IPS DF 4.7 (cell line): ENCODE measurements around the gene CCDC191.

Source experiments
- DNase-seq: peaks from one replicate; pipeline ENCODE4 v3.0.0-alpha.2; 2013; ENCODE audit warnings: low spot score; ENCODE audit errors: extremely low read depth

Gene CCDC191

DNA sequence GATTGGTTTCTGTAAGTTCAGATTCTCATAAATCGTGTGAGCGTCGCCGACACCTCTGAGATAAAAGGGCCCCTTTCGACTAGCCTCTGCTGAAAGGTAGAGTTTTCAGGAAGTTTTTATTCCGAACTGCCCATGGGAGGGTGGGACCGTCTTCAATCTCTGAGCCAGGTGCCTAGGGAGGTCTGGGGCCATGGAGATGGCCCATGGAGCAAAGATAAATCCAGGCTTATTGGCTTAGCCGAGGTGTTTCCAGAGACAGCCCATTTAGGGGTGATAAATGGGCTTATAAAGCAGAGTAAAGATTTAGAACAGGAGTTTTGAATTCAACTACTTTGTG, 653 bp upstream of the CCDC191 start:
- DNase-seq: no peak

DNA sequence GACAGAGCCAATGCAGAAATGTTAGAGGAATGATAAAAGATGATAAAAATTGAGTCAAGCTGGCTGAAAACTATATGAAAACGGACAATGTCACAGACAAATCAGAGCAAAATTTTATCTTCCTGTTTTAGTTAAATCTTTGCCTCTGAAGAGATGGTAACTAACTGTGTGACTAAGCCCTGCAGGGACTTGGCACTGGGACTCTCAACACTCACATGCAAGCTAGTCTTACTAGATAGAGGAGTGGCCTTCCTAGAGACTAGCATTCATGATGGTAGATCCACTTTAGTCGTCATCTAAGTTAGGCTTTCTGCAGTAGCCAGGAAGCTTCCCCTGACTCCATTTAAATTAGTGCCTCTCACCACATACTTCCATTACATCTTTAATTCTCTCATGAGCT, 4.1 kb downstream of the CCDC191 start:
- DNase-seq: no peak

DNA sequence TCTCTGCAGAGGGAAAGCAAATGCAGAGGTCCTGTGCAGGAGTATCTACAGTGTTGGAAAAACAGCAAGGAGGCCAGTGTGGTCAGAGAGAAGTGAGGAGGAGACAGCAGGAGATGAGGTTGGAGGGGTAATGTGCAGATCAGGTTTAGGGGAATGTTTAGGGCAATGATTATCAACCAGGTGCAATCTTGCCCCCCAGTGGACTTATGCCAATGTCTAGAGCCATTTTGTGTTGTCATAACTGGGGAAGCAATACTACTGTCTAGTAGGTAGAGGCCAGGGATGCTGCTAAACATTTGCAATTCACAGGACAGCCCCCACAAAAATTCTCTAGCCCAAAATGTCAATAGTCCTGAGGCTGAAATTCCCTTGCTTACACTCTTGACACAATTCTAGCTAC, 13.1 kb downstream of the CCDC191 start:
- DNase-seq: no peak

DNA sequence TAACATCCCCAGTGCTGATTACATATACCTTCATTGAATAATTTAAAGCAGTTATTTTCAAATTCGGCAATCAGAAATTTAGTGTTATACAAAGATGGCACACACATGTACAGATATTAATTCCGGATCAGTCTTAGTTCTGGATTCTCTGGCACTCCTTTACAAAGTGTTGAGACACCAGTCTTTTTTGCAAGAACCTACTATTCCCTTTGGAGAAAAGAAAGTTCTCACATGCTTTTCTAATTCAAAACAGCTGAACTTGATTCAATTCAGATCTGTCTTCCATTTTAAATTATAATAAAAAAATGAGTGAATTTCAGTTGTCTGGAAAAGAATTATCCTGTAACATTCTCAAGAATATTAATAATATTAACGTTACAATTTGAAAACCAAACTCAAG, 20.4 kb downstream of the CCDC191 start:
- no peak for DNase-seq

DNA sequence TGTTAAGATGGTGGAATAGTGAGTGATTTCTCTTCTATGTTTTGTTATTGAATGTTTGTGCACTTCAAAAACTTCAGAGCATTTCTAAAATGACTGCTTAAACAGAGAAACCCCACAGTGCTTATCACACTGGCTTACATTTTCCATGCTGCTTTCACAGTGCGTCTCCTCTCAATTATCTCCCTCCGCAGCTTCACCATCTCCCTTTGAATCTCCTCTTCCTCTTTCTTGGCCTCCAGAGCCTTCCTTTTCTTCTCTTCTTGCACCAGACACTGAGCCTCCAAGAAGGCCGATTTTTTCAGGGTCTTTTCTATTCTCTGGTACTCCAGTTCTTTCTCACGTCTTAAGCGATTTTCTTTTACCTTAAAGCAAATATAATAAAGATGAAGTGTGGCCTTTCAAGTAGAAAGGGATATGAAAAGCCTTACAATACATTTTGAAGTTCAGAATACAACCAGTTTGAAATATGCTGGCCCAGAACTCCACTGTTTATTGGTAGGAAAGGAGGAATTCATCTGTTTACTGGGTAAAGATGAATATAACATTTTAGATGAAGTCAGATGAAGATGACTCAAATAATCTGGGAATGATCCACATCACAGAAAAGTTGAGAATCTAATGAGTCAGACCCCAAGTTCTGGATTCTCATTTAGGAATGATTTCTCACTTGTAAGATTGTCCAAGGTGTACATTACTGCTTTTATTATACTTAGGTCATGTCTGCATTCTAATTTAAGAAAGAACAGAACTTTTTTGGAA, 21.4 kb downstream of the CCDC191 start:
- no peak for DNase-seq

DNA sequence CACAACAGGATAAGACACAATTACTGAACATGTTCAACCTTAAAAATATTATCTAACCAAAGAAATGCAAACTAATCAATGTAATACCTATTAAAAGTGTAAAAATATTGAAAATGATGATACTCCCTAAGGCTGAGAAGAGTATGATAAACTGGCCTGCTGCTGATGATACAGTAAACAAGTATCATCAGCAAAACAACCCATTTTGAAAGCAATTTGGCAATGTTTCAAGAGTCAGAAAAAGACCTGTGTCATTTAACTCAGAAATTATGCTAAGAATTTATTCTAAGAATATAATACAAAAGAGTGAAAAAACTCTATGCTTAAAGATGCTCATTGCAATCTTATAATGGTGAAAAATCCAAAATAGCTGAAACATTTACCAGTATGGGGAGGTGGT, 22.1 kb downstream of the CCDC191 start:
- no peak for DNase-seq

DNA sequence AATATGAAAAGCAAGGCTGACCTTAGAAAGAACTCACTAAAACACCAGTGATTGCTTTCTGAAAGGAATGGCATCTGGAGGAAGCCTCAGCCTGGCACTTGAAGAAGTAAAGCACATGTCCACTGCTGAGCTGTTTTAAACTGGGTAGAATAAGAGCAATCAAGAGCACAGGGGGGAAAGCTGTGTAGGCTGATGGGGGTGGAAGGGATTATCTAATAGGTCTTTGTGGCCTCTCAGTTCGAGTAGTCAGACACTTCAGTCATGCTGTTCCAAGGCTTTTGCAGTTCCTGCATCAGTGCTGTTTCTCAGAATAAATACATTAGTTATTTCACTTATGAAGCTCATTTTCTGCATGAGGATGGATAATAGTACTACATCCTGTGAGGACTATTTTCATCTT, 22.6 kb downstream of the CCDC191 start:
- DNase-seq: no peak

DNA sequence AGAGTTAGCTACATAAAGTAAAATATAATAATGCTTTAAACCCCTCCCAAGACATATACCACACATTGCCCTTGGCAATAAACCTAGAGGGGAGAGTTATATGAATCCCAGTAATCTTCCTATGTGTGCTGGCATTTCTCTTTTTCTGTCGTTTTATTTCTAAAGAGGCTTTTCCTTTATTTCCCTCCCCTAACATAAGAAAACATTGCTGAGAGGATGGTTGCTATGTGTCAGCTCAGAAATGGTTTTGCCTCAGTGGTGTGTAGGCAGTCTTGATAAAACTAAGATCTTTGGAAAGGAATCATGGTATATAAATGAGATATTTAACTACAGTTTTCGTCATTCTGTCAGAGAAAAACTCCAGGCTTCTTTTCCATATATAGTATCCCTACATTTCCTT, 30.0 kb downstream of the CCDC191 start:
- DNase-seq: no peak

DNA sequence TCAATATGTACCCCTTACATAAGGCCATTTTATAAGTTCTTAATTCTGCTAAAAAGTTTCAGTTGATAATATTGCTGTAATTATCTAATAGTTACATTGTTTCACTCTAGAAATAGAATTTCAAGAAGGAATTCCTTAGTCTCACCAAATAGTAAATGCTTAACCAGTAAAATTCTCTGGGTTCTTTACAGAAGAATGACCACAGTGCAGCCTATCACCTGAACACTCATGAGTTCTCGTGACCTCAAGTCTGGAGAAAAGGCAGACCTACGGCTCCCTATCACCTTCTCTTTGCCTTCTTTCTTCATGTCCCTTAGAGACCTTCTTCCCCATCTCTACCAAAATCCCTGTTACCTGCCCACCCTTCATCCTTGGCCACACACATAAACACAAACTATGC, 30.9 kb downstream of the CCDC191 start:
- DNase-seq: no peak

DNA sequence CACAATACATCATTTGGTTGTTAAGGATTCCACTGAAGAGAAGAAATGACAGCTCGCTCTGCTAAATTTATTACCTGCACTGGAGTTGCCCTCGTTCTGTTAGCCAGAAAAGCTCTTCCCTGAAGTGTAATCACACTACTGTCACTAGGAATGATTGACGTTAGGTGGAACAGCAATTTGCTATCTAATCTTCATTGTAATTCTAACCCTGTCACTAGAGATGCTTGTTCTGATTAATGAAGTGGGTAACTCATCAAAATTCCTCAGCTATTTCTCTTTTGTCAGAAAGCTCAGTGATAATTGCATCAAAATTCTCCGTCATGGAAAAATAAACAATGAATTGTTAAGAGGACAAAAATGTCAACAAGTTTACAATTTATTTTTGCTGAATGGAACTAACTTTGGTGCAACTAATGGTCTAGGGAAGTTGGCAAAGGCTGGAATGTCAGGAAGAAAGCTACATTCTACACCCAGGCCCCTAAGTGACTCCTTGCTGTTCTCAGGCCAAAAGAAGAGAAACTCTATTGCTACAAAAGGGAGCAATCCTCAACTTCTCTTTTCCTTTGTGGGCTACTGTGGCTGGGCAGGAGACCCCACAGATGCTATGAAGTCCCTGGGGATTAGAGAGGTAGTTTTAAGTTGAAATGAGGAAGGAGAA, 34.1 kb downstream of the CCDC191 start:
- no peak for DNase-seq

DNA sequence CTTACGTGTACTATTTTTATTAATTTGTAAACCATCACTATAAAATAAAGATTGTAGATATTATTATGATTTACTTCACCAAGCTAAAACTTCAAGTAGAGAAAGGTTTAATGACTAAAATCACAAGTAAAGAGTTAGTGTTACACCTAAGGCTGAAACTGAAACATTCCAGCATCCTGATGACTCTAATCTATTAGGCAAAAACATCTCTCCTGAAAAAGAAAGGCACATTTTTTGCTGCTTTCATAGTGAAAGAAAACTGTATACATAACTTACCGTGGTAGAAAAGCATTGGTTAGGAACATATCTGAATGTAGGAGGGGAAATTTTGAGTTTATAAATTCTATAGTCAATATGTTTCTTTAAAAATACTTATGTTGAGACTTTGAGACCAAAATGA, 35.4 kb downstream of the CCDC191 start:
- DNase-seq: no peak

DNA sequence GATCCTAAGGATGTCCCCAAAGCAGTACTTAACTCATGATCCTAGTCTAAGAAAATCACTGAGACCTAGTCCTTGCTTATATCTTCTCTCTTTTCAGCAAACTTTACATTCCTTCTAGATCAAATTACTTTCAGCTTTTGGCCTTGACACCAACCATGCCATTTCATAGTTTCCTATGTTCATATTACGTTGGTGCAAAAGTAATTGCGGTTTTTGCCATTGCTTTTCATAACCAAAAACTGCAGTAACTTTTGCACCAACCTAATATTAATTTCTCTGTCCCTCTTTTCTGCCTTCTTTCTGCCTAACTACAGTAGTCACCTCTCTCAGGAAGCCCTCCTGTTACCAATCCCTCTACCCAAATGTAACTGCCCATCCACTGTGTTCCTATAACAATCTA, 36.8 kb downstream of the CCDC191 start:
- no peak for DNase-seq

DNA sequence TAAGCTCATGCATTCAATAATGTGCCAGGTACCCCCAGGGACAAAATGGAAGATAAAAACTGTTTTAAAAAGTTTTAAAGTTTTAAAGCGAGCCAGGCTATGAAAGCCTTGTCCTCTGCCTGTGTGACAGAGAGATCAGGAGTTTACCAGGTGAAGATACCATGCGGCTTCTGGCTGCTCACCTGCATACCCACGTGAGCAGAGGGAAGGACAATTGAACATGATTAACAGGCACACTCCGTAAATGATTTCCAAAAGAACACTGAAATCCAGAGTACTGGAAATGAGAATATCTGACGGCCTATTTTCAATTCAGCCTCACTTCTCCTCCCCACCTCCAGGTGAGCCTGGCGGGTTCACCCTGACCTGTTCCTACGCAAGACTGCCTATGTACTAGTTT, 42.1 kb downstream of the CCDC191 start:
- no peak for DNase-seq

DNA sequence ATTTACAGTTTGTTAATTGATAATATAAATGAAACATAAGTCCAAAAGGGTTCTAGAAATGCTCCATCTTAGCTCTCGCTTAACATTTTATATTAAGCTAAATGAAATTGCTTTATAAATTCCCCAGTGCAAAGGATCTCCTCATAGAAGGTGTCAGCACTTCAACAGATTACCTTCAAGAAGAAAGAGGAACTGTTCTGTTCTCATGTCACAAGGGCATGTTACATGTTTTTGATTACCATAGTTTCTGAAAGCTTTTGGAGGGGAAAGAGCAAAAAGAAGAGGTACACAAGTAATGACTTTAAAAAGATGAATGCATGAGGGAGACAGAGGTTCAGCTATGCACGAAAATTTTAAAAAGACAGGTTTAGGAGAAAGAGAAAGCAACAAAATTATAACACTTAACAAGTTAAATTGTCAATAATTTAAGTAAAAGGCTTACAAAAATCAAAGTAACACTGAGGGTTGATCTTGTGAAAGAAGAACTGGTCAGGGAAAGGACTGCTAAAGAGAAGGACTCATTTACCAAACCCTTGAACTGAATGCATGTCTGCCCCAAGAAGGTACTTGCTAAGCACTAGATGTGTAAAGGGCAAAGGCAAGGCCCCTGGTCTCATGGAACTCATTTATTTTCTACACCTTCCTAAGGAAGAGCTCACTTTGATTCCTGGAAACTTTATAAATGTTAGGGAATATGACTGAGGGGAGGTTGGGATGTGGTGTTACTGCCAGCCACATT, 45.1 kb downstream of the CCDC191 start:
- no peak for DNase-seq

DNA sequence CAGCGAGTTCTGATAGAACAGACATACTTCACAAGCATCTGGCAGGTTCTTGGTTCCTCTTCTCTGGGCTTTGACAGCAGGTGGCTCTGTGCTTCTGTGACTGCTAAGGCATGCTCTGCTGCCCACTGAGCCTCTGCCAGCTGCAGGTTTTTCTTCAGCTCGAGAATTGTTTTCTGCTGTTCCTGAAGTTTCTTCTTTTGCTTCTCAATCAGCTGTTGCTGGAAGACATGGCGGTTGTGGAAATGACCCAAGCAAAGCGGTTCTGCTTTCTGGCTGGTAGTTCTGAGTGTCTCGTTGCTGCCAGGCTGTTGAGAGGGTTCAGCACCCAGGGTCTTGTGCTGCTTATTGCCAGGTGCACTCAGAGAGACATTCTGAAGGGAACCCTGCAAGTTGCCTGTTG, 50.8 kb downstream of the CCDC191 start:
- DNase-seq: no peak

DNA sequence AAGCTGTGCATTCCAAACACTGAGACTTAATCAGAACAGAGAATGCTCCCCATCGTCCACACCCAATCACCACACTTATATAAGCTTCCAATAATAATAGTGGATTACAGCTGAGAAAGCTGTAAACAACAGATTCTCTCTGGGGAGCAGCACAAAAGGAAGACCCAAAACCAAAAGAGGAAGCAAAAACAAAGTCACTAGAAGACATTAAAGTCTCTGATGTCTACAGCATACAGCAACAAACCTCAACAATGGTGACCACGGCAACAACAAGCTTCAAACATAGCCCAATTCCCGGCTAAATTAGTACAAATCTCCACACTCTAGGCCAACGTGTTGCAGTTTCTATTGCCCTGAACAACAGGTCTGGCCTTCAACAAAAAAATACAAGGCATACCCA, 70.8 kb downstream of the CCDC191 start:
- no peak for DNase-seq

DNA sequence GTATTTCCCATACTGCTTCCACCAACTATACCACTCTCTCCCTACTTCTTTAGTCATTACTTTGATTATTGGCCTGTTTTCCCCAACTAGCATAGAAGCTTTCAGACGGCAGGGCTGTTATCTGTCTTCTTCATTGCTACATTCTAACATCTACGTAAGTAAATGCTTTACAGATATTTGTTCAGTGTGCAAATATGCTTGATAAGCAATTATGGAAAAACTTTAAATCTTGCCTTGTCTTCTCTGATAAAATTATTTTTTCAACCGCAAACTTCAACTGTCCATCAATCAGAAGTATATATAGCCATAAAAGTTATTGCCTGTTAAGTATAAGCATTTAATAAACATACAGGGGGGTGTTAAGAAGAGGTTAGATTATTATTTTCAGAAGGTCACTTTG, 72.8 kb downstream of the CCDC191 start:
- no peak for DNase-seq

DNA sequence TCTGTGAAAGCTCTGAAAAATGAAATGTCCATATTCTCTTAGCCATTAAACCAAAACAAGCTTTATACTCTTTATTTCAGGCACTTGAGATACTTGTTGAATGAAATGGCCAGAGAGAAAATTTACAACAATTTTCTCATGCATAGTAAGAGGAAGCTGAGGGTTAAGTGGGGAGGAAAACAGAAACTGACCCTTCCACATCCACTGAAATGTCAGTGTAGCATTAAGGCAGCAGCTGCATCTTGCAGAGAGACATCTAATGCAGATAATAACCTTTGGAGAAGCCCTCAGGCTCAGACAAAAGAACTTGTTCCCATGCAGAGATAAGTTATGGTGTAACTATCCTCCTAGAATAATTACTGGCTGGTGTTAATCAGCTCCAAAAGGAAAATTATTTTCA, 74.5 kb downstream of the CCDC191 start:
- DNase-seq: no peak

DNA sequence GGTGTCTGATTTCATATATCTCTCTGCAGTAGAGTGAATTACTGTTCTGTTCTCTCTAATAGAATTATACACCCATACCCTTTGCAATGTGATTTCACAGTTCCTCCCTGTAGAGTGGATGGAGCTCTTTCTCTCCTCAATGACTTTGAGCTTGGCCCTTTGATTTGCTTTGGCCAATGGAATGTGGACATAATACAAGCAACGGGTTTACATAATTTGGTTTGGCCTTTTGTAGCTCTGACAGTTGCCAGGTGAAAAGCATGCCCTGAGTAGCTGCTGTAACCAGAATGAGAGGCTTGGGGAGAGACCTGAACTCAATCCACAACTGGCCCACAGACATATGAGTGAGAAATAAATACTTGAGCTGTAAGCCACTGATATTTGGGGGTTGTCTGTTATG, 76.4 kb downstream of the CCDC191 start:
- no peak for DNase-seq

DNA sequence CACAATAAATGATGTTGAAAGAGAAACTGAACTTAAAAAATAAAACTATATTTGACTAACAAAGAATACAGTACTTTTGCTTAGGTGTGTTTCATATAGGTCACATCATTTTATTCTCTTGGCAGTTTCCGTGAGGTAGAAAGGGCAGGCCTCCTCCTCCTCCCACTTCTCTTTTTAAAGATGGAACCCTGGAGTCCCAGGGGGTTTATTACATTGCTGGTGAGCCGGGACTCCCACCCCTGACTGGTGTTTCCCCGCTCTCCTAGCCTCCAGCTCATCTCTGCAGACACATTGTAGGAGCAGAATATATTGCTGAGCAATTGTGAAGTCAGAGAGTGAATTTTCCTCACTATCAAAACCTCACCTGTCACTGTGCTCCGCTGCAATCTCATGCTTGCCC, 78.5 kb downstream of the CCDC191 start:
- no peak for DNase-seq

DNA sequence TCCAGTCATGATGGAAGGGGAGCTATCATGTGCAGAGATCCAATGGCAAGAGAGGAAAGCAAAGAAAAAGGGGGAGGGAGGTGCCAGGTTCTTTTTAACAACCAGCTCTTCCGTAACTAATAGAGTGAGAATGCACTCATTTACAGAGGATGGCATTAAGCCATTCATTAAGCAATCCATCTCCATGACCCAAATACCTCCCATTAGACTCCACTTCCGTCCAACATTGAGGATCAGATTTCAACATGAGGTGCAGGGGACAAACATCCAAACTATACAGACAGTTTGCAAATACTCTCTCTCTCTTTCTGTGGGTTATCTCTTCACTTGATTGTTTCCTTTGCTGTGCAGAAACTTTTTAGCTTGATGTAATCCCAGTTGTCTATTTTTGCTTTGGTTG, 87.3 kb downstream of the CCDC191 start:
- no peak for DNase-seq

DNA sequence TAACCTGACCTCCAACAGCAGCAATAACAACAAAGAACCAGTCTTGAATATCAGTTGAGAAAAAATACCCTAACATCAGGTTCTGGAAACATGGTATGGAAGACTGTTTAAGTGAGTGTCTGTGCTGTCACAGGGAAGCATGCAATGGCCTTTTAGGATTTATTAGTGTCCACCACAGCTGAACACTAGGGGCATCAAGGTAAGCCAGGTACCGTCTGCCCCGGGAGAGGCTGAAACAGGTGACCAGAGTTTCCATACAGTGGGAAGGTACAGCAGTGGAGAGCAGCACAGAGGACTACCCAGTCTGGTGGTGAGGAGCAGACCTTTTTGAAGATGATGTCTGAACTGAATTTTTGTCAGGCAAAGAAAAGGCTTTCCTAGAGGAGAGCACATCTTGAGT, 90.2 kb downstream of the CCDC191 start:
- DNase-seq: no peak

DNA sequence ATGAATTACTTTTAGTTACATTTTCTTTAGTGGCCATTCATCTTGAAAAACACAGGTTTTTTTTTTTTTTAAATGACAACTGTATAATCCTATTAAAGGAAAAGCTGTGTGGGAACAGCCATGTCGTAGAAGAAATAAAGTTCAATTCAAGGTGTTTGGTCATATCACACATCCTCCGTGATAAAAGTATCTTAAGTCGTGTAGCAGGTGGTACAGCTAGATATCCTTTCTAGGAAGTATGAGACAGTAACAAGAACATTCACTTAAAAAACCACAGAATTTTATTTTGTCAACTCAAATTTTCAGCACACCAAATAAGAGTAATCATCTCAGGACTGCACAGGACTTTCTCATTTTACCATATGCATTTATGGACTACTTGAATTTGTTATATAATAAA, 92.4 kb downstream of the CCDC191 start:
- no peak for DNase-seq
